H9 (cell line): ENCODE results near the gene ADGRD1. TPM values are rescaled to one million over a fixed set of nuclear protein-coding genes. Genes with fewer than 3 reads are reported as not detected.
A peak's percentile ranks its signal among the peaks of the same experiment; 100 is the strongest.

Source experiments
- DNase-seq: peaks from one replicate; pipeline ENCODE4 v3.0.0-alpha.2; 2017
- H2AFZ ChIP-seq: one replicate; pipeline ENCODE4 v1.6.1; 2013; ENCODE audit warnings: mild to moderate bottlenecking, low read length, control low read depth, moderate library complexity
- H2AK5ac ChIP-seq: 2 replicates; pipeline ENCODE4 v1.6.1; 2013; ENCODE audit warnings: low read length, control low read depth, mixed read lengths; ENCODE audit not compliant: insufficient read length
- H2BK120ac ChIP-seq: one replicate; pipeline ENCODE4 v1.6.1; 2013; ENCODE audit warnings: low read depth, mild to moderate bottlenecking, low read length, control low read depth, inconsistent platforms; ENCODE audit not compliant: poor library complexity, severe bottlenecking
- H2BK12ac ChIP-seq: 2 replicates; pipeline ENCODE4 v1.6.1; 2013; ENCODE audit warnings: low read length, control low read depth, mixed read lengths, low read depth; ENCODE audit not compliant: insufficient read length
- H2BK15ac ChIP-seq: 2 replicates; pipeline ENCODE4 v1.6.1; 2013; ENCODE audit warnings: low read depth, low read length, control low read depth
- H2BK20ac ChIP-seq: one replicate; pipeline ENCODE4 v1.6.1; 2013; ENCODE audit warnings: low read depth, mild to moderate bottlenecking, low read length, control low read depth, inconsistent platforms; ENCODE audit not compliant: poor library complexity, severe bottlenecking
- H2BK5ac ChIP-seq: 2 replicates; pipeline ENCODE4 v1.6.1; 2013; ENCODE audit warnings: low read length, control low read depth, mixed read lengths; ENCODE audit not compliant: insufficient read length
- H3K14ac ChIP-seq: 2 replicates; pipeline ENCODE4 v1.6.1; 2013; ENCODE audit warnings: low read length, control low read depth; ENCODE audit not compliant: insufficient read depth
- H3K18ac ChIP-seq: 2 replicates; pipeline ENCODE4 v1.6.1; 2013; ENCODE audit warnings: low read depth, mild to moderate bottlenecking, mixed read lengths, low read length, control low read depth; ENCODE audit not compliant: insufficient read length
- H3K23ac ChIP-seq: 2 replicates; pipeline ENCODE4 v1.6.1; 2013; ENCODE audit warnings: low read length, control low read depth, mixed read lengths, low read depth; ENCODE audit not compliant: insufficient read length
- H3K23me2 ChIP-seq: 2 replicates; pipeline ENCODE4 v1.6.1; 2013; ENCODE audit warnings: low read depth, mild to moderate bottlenecking, mixed read lengths, low read length, control low read depth; ENCODE audit not compliant: insufficient read length, poor library complexity, severe bottlenecking
- H3K27ac ChIP-seq: 2 replicates; pipeline ENCODE4 v1.5.1; 2013; ENCODE audit warnings: low read length, control low read depth, mixed read lengths, low read depth; ENCODE audit not compliant: insufficient read length
- H3K27me3 ChIP-seq: 2 replicates; pipeline ENCODE4 v1.6.1; 2013; ENCODE audit warnings: low read length, control low read depth, inconsistent platforms; ENCODE audit not compliant: insufficient read depth
- H3K4ac ChIP-seq: 2 replicates; pipeline ENCODE4 v1.6.1; 2013; ENCODE audit warnings: low read depth, mild to moderate bottlenecking, control low read depth, inconsistent platforms, low read length, moderate library complexity
- H3K4me1 ChIP-seq: 2 replicates; pipeline ENCODE4 v1.6.1; 2013; ENCODE audit warnings: low read length, control low read depth, inconsistent platforms; ENCODE audit not compliant: insufficient read depth
- H3K4me2 ChIP-seq: 2 replicates; pipeline ENCODE4 v1.6.1; 2013; ENCODE audit warnings: low read length, control low read depth, mixed read lengths; ENCODE audit not compliant: insufficient read length, insufficient read depth
- H3K56ac ChIP-seq: 2 replicates; pipeline ENCODE4 v1.6.1; 2013; ENCODE audit warnings: low read depth, mild to moderate bottlenecking, mixed read lengths, low read length, control low read depth; ENCODE audit not compliant: insufficient read length
- H3K79me1 ChIP-seq: 2 replicates; pipeline ENCODE4 v1.6.1; 2013; ENCODE audit warnings: low read depth, mild to moderate bottlenecking, moderate library complexity, low read length, control low read depth, inconsistent platforms; ENCODE audit not compliant: insufficient read depth, poor library complexity, severe bottlenecking
- H3K79me2 ChIP-seq: 2 replicates; pipeline ENCODE4 v1.6.1; 2013; ENCODE audit warnings: low read length, control low read depth, inconsistent platforms; ENCODE audit not compliant: insufficient read depth
- H3K9ac ChIP-seq: 2 replicates; pipeline ENCODE4 v1.6.1; 2013; ENCODE audit warnings: low read length, control low read depth, mixed read lengths; ENCODE audit not compliant: insufficient read length; ENCODE audit errors: extremely low read depth
- H3K9me3 ChIP-seq: one replicate; pipeline ENCODE4 v1.6.1; 2013; ENCODE audit warnings: low read depth, low read length, inconsistent platforms; ENCODE audit not compliant: control insufficient read depth
- H3T11ph ChIP-seq: one replicate; pipeline ENCODE4 v1.6.1; 2013; ENCODE audit warnings: mild to moderate bottlenecking, low read length, control low read depth, inconsistent platforms
- H4K20me1 ChIP-seq: one replicate; pipeline ENCODE4 v1.6.1; 2013; ENCODE audit not compliant: control insufficient read depth, insufficient read length, insufficient read depth
- H4K5ac ChIP-seq: 2 replicates; pipeline ENCODE4 v1.6.1; 2013; ENCODE audit warnings: low read depth, mild to moderate bottlenecking, mixed read lengths, low read length, control low read depth; ENCODE audit not compliant: insufficient read length
- H4K8ac ChIP-seq: replicated peaks from 2 replicates; pipeline ENCODE4 v1.6.1; 2013; ENCODE audit warnings: low read length, control low read depth, mixed read lengths, low read depth; ENCODE audit not compliant: insufficient read length
- H4K91ac ChIP-seq: 2 replicates; pipeline ENCODE4 v1.6.1; 2013; ENCODE audit warnings: low read depth, mild to moderate bottlenecking, moderate library complexity, mixed read lengths, low read length, control low read depth; ENCODE audit not compliant: insufficient read length
- H3K27ac Mint-ChIP-seq, 3 experiments: 2 replicates in 2 of 3; 3 replicates in 1 of 3; pipeline ENCODE4 v1.8.0; 2020 to 2021; ENCODE audit warnings: mixed read lengths in 3 of 3, mild to moderate bottlenecking in 1 of 3, moderate library complexity in 1 of 3
- H3K27me3 Mint-ChIP-seq: 2 replicates; pipeline ENCODE4 v1.8.0; 2021; ENCODE audit warnings: low read depth, mild to moderate bottlenecking, moderate library complexity, mixed read lengths
- H3K36me3 Mint-ChIP-seq, 3 experiments: 2 replicates in 2 of 3; 3 replicates in 1 of 3; pipeline ENCODE4 v1.8.0; 2020 to 2021; ENCODE audit warnings: low read depth in 3 of 3, mixed read lengths in 3 of 3; ENCODE audit not compliant: insufficient read depth in 1 of 3
- H3K4me1 Mint-ChIP-seq, 2 experiments: 2 replicates each; pipeline ENCODE4 v1.8.0; 2020; ENCODE audit warnings: mixed read lengths in 2 of 2
- H3K4me3 Mint-ChIP-seq, 2 experiments: 2 replicates in 1 of 2; 3 replicates in 1 of 2; pipeline ENCODE4 v1.8.0; 2020 to 2021; ENCODE audit warnings: mild to moderate bottlenecking in 2 of 2, mixed read lengths in 2 of 2, moderate library complexity in 1 of 2
- H3K9me3 Mint-ChIP-seq, 2 experiments: 2 replicates in 1 of 2; 3 replicates in 1 of 2; pipeline ENCODE4 v1.8.0; 2020; ENCODE audit warnings: mild to moderate bottlenecking in 2 of 2, mixed read lengths in 2 of 2, moderate library complexity in 1 of 2
- WGBS: extraction: QIAGEN DNeasy Blood & Tissue Kit; methylation state at CpG from one replicate; pipeline ENCODE4 v1.1.7; 2013; ENCODE audit warnings: missing lambda C conversion rate, low lambda C conversion rate, mixed read lengths; ENCODE audit not compliant: insufficient read length; ENCODE audit errors: extremely low coverage; 5-methylcytosine and 5-hydroxymethylcytosine counted together
- total RNA-seq: library from RNA; stranded (reverse); gene quantifications from 2 replicates; pipeline ENCODE4 v1.2.1, GENCODE V29; 2021
- TF ChIP-seq, protein P1 (sequence below): fragments of 200-600 bp; sonication (generic); conservative IDR thresholded peaks from 3 replicates; pipeline ENCODE4 v1.8.0; 2021; ENCODE audit warnings: antibody characterized with exemption, mild to moderate bottlenecking

ADGRD1 gene
- total RNA-seq, 1 experiment from 2014 or later: 0.52 TPM

DNA sequence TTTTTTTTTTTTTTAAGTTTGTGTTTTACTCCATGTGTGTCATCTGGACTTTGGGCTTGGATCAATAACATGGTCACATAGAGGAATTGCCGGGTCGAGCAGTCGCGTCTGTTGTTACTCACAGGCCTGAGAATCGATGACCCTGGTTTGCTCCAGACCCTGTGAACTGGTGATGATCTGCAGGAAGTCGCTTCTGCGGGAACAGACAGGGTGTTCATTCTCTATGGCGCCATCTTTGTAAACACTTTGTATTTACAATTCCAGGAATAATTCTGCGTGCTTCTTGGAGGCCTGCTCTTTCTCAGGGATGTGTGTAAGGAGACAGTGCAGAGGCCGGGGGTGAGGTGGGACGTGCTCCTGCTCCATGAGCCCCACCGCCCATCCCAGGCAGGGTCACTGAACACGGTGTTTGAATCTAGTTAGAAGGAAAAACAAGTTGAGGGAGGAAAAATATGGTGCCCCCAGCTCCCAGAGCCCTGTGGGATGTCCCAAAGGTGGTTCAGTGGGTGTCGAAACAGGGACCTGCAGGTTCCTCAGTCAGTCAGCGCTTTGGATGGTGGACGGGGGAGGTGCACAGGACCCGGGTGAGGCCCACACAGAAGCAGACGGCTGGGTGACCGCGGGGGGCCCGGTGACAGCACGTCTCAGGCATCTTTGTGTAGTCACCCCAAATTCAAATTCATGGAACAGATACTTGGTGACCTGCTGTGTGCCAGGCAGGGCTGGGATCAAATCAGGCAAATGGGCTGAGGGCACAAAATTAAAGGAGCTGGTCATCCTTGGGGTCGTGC is 58.8 kb downstream of the ADGRD1 start:
- Mint-ChIP-seq H3K4me1 (peaks cover 2 to 4% of the 10 kb centered on the region in 2 experiments; a peak in 2 of 4 replicates), H3K36me3 (no peaks in the 10 kb centered on the region; a peak in 1 of 7 replicates), H3K27ac (peak overlapping the region in 1 of 3 experiments; percentile 82; a peak in 1 of 7 replicates), H3K9me3 (peaks cover 0 to 2% of the 10 kb centered on the region in 2 experiments; a peak in 1 of 5 replicates), H3K27me3 (peaks cover 21% of the 10 kb centered on the region), H3K4me3 (no peak overlapping the region)
- Histone ChIP-seq H3K4me2 (no peak overlapping the region), H2BK120ac (no peak overlapping the region), H3K4ac (no peak overlapping the region), H3K9me3 (no peaks in the 10 kb centered on the region), H2BK5ac (no peak overlapping the region), H4K5ac (no peak overlapping the region), H3K27me3 (no peaks in the 10 kb centered on the region; the same call in 1 of the 2 replicates), H3K79me1 (no peaks in the 10 kb centered on the region), H3K23ac (no peak overlapping the region), H3K23me2 (no peaks in the 10 kb centered on the region), H2BK20ac (no peak overlapping the region), H4K8ac (no peak overlapping the region), H3K4me1 (no peaks in the 10 kb centered on the region), H3K56ac (no peak overlapping the region), H4K20me1 (no peaks in the 10 kb centered on the region), H3K9ac (no peak overlapping the region), H3T11ph (no peak overlapping the region), H3K14ac (no peak overlapping the region), H2BK15ac (no peak overlapping the region), H3K18ac (no peak overlapping the region), H2AK5ac (no peak overlapping the region), H3K27ac (no peak overlapping the region), H4K91ac (no peak overlapping the region), H2BK12ac (no peak overlapping the region), H3K79me2 (no peaks in the 10 kb centered on the region), H2AFZ (no peak overlapping the region)
- TF ChIP-seq, protein P1, sequence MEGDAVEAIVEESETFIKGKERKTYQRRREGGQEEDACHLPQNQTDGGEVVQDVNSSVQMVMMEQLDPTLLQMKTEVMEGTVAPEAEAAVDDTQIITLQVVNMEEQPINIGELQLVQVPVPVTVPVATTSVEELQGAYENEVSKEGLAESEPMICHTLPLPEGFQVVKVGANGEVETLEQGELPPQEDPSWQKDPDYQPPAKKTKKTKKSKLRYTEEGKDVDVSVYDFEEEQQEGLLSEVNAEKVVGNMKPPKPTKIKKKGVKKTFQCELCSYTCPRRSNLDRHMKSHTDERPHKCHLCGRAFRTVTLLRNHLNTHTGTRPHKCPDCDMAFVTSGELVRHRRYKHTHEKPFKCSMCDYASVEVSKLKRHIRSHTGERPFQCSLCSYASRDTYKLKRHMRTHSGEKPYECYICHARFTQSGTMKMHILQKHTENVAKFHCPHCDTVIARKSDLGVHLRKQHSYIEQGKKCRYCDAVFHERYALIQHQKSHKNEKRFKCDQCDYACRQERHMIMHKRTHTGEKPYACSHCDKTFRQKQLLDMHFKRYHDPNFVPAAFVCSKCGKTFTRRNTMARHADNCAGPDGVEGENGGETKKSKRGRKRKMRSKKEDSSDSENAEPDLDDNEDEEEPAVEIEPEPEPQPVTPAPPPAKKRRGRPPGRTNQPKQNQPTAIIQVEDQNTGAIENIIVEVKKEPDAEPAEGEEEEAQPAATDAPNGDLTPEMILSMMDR: no peak
- WGBS: no CpG with 5 or more reads among the region's 23 CpGs
- DNase-seq: no peak
